Adrenal gland (tissue), 12 donors: Measurements from ENCODE around the gene PIK3CB. TPM values are rescaled to one million over a fixed set of nuclear protein-coding genes. Genes with fewer than 3 reads are reported as not detected.

Experiments used
- DNase-seq, 7 donors: peaks; one replicate each; pipeline ENCODE4 v3.0.0-alpha.2; 2019 to 2020
- H3K27ac ChIP-seq, 5 donors: fragments of 200-600 bp; sonication (generic) in 4 of 5; 1 replicate in 3 of 5; 2 replicates in 2 of 5; pipeline versions ENCODE4 v1.5.1 to v1.8.0; 2016 to 2020; ENCODE audit warnings: mild to moderate bottlenecking in 1 of 5
- H3K27me3 ChIP-seq: fragments of 200-600 bp; 2 replicates; pipeline ENCODE4 v1.8.0; 2021
- H3K36me3 ChIP-seq, 2 donors: fragments of 200-600 bp; replicated peaks in 1 of 2; 1 replicate in 1 of 2; 2 replicates in 1 of 2; pipeline versions ENCODE4 v1.5.1 to v1.8.0; 2018 to 2022
- H3K4me1 ChIP-seq, 2 donors: fragments of 200-600 bp; replicated peaks in 1 of 2; 1 replicate in 1 of 2; 2 replicates in 1 of 2; pipeline versions ENCODE4 v1.5.1 to v1.8.0; 2018 to 2021
- H3K4me3 ChIP-seq, 4 donors: fragments of 200-600 bp; sonication (generic) in 3 of 4; one replicate each; pipeline ENCODE4 v1.5.1; 2016 to 2018
- H3K9me3 ChIP-seq, 3 donors: fragments of 200-600 bp; sonication (generic) in 1 of 3; replicated peaks in 1 of 3; 1 replicate in 2 of 3; 2 replicates in 1 of 3; pipeline versions ENCODE4 v1.5.1 to v1.8.0; 2016 to 2021
- CTCF ChIP-seq, 6 experiments: fragments of 450-650 bp in 4 of 6; fragments of 200-600 bp in 2 of 6; sonication (generic) in 1 of 6; IDR thresholded peaks; 1 replicate in 5 of 6; 2 replicates in 1 of 6; pipeline versions ENCODE4 v1.5.1 to v1.8.0; 2016 to 2021; ENCODE audit warnings: antibody characterized with exemption in 6 of 6, mild to moderate bottlenecking in 2 of 6, moderate library complexity in 1 of 6
- POLR2A ChIP-seq, 2 donors: fragments of 450-650 bp; IDR thresholded peaks; one replicate each; pipeline ENCODE4 v1.6.1; 2017; ENCODE audit warnings: antibody characterized with exemption in 2 of 2, mild to moderate bottlenecking in 2 of 2, moderate library complexity in 1 of 2
- WGBS, 4 donors: extraction: QIAGEN DNeasy Blood & Tissue Kit in 2 of 4; methylation state at CpG; one replicate each; pipeline versions ENCODE4 v1.1.5 to v1.1.7; 2013 to 2017; 5-methylcytosine and 5-hydroxymethylcytosine counted together
- intact Hi-C, 2 donors: fragments of 100-400 bp; cut with DNase I; formaldehyde crosslinking; loops; one replicate each; pipeline versions ENCODE4 v1.14.1 to v1.15.0; 2022 to 2023
- polyA plus RNA-seq, 3 donors: library from polyadenylated mRNA; stranded (reverse); fragments of 200-250 nt in 2 of 3; fragments of 350-450 nt in 1 of 3; fragmentation: Illumina TruSeq in 1 of 3; extraction: RNeasy Lipid Tissue Mini Kit (QIAGEN cat#74804) in 1 of 3; gene quantifications; one replicate each; pipeline ENCODE4 v1.2.3, GENCODE V29; 2013 to 2014
- total RNA-seq, 9 donors: library from RNA; depleted of rRNA in 4 of 9; stranded (reverse); fragments of >200 nt in 4 of 9; fragments of 120-200 nt in 1 of 9; fragmentation: NEBNext Ultra II Directional in 1 of 9; extraction: Animal tissue kit (Norgen Biotek cat#: 25700) in 1 of 9; gene quantifications; one replicate each; pipeline versions ENCODE4 v1.1.0 to v1.2.4, GENCODE V29; 2013 to 2023
- donor health status: healthy with polysubstance abuse.
- donor health status: Bipolar disorder and iron deficiency.
- donor health status: DM: yes; HTN: yes; CAD: no.
- donor health status: DM: no; HTN: no; CAD: no.
- donor health status: DM: no; HTN: no; CAD: no.
- donor health status: DM: yes; HTN: yes; CAD: no.

Gene PIK3CB
- total and polyA plus RNA-seq, 12 donors = 4.6 to 26.0 (median 15.5) TPM

- intact Hi-C loops = no loop called here
- no peak overlapping the region for H3K27ac ChIP-seq
- TF ChIP-seq POLR2A (IDR thresholded peaks at IDR 0.05) = no peak
- no peak for TF ChIP-seq CTCF (IDR thresholded peaks at IDR 0.05)
- no peaks in the 10 kb centered on the region for H3K27me3 ChIP-seq
- no peak for DNase-seq
- H3K9me3 ChIP-seq = no peaks in the 10 kb centered on the region
- H3K36me3 ChIP-seq = no peaks in the 10 kb centered on the region
- WGBS, 4 donors = 83 to 90% (median 85%) methylated on average over 4 of the region's 4 CpGs
- H3K4me1 ChIP-seq = no peaks in the 10 kb centered on the region
- no peak overlapping the region for H3K4me3 ChIP-seq
Measured at GRCh38 chr3:138872632-138873031, 37.9 kb upstream of the PIK3CB start.

GRCh38 chr3:138867996-138868395 lies 33.3 kb upstream of the PIK3CB start:
- no peak for DNase-seq
- no peak for TF ChIP-seq CTCF (IDR thresholded peaks at IDR 0.05)
- no peak for TF ChIP-seq POLR2A (IDR thresholded peaks at IDR 0.05)
- no peaks in the 10 kb centered on the region for H3K9me3 ChIP-seq
- 15 to 32% (median 22%) methylated on average over 1 of the region's 1 CpG for WGBS, 4 donors
- H3K27me3 ChIP-seq = no peaks in the 10 kb centered on the region
- no peaks in the 10 kb centered on the region for H3K36me3 ChIP-seq
- H3K4me3 ChIP-seq = no peak overlapping the region
- H3K27ac ChIP-seq = no peak overlapping the region
- intact Hi-C loops = no loop called here
- H3K4me1 ChIP-seq = peaks cover 0 to 6% of the 10 kb centered on the region in 2 donors

DNA sequence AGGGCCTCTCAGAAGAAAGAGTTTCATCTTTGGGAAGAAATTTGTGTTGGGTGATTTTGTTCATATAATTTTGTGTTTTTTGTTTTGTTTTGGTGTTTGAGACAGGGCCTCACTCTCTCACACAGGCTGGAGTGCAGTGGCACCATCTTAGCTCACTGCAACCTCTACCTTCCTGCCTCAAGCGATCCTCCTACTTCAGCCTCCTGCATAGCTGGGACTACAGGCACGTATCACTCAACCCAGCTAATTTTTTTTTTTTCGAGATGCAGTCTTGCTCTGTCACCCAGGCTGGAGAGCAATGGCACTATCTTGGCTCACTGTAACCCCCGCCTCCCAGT lies 29.0 kb upstream of the PIK3CB start:
- 88 to 94% (median 90%) methylated on average over 4 of the region's 4 CpGs for WGBS, 4 donors
- Histone ChIP-seq H3K27ac (no peak overlapping the region), H3K4me1 (peaks cover 0 to 10% of the 10 kb centered on the region in 2 donors), H3K9me3 (no peaks in the 10 kb centered on the region), H3K4me3 (no peak overlapping the region), H3K27me3 (no peaks in the 10 kb centered on the region), H3K36me3 (no peaks in the 10 kb centered on the region)
- TF ChIP-seq CTCF (IDR thresholded peaks at IDR 0.05) (no peak), POLR2A (IDR thresholded peaks at IDR 0.05) (no peak)
- DNase-seq = no peak
- intact Hi-C loops = no loop called here

DNA sequence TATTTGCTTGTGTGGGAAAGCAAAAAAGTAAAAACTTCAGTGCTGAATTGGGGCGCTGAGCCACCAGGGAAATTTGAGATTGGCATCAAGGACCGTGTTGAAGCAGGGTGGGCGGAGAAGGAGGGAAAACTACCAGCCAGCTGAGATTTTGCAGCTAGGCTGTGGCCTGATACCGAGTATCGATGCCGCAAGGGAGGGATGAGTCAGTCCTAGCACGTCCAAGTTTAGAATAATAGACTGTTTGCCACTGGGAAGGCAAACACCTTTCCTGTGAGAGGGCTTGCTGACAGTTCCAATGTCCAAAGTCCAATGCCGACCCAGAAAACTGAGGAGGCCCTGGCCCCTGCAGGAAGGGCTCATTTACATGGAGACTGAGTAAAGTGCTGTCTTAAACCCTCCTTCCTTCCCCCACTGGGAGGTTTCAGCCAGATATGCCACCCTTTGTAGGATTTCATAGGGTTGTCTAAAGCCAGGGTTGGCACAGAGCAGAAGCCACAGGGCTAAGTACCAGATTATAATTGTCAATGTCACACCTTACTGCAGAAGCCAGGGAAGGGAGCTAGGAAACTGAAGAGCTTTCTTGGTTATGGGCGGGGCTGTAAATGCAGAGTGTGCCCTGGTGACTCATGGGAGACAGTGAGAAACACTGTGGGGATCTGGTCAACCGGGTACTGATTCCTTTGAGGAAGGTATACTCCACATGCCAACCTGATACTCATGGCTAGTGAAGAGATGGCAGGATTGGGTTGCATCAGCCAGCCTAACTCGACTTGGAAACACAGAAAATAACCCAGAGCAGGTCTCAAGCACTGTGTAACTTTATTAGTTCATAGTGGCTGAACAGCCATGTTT lies 28.4 kb upstream of the PIK3CB start:
- Histone ChIP-seq H3K27ac (peak overlapping the region in 1 of 5 donors; percentile 41), H3K4me1 (peaks cover 0 to 10% of the 10 kb centered on the region in 2 donors), H3K36me3 (no peaks in the 10 kb centered on the region), H3K4me3 (no peak overlapping the region), H3K9me3 (no peaks in the 10 kb centered on the region), H3K27me3 (no peaks in the 10 kb centered on the region)
- WGBS, 4 donors = 36 to 40% (median 37%) methylated on average over 10 to 11 of the region's 11 CpGs
- intact Hi-C loops = no loop called here
- DNase-seq = peak; percentile 18 to 53 (median 45)
- no peak for TF ChIP-seq POLR2A (IDR thresholded peaks at IDR 0.05)
- no peak for TF ChIP-seq CTCF (IDR thresholded peaks at IDR 0.05)
